B cell (primary cell): ENCODE data around the gene HNF1B.

Source experiments
- EZH2 ChIP-seq: IDR thresholded peaks from 2 replicates; pipeline ENCODE4 v1.6.1; 2012; ENCODE audit warnings: borderline replicate concordance, low read depth, mild to moderate bottlenecking, moderate library complexity, low read length; ENCODE audit not compliant: insufficient read depth, poor library complexity, severe bottlenecking
- TF ChIP-seq, protein P1 (sequence below): fragments of 200-600 bp; IDR thresholded peaks from one replicate; pipeline ENCODE4 v1.8.0; 2022; ENCODE audit warnings: antibody characterized with exemption, mild to moderate bottlenecking

DNA sequence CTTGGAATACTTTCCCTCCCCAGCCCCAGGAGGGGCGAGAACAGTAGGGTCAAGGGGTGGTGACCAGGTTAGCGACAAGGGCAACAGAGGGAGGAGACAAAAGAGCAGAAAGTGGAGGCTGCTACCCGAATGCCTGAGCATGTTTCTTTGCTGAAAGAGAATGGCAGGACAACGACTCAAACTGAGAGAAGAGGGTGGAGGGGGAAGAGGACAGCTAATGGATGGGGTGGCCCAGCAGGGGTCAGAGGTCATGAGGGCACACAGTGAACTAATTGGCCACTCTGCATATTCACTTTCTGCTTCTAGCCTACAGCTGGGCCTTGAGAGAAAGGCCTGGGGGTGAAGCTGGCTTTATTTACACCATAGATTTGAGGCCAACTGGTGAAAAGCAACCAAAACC is 82.5 kb downstream of the HNF1B start:
- TF ChIP-seq, protein P1, sequence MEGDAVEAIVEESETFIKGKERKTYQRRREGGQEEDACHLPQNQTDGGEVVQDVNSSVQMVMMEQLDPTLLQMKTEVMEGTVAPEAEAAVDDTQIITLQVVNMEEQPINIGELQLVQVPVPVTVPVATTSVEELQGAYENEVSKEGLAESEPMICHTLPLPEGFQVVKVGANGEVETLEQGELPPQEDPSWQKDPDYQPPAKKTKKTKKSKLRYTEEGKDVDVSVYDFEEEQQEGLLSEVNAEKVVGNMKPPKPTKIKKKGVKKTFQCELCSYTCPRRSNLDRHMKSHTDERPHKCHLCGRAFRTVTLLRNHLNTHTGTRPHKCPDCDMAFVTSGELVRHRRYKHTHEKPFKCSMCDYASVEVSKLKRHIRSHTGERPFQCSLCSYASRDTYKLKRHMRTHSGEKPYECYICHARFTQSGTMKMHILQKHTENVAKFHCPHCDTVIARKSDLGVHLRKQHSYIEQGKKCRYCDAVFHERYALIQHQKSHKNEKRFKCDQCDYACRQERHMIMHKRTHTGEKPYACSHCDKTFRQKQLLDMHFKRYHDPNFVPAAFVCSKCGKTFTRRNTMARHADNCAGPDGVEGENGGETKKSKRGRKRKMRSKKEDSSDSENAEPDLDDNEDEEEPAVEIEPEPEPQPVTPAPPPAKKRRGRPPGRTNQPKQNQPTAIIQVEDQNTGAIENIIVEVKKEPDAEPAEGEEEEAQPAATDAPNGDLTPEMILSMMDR: no peak
- TF ChIP-seq EZH2: no peak
